OCI-LY1 (cell line): Measurements from ENCODE around the gene TNNT3.
"Not testable (repeated sequence)": the region's sequence is repeated elsewhere in the genome, so short reads cannot be mapped to it uniquely, and the experiment has no call there.

ENCODE experiments used
- EZH2 ChIP-seq: fragments of 200-600 bp; sonication (generic), shearing (Covaris generic); IDR thresholded peaks from 2 replicates; pipeline ENCODE4 v1.8.0; 2017; ENCODE audit warnings: borderline replicate concordance, mixed run types, mild to moderate bottlenecking, antibody characterized with exemption, low read length, moderate library complexity, mixed read lengths
- TF ChIP-seq, protein P1 (sequence below): fragments of 200-600 bp; sonication (generic), shearing (Covaris generic); IDR thresholded peaks from 2 replicates; pipeline ENCODE4 v1.5.1; 2017; ENCODE audit warnings: mild to moderate bottlenecking, antibody characterized with exemption, low read length, moderate library complexity, mixed read lengths

DNA sequence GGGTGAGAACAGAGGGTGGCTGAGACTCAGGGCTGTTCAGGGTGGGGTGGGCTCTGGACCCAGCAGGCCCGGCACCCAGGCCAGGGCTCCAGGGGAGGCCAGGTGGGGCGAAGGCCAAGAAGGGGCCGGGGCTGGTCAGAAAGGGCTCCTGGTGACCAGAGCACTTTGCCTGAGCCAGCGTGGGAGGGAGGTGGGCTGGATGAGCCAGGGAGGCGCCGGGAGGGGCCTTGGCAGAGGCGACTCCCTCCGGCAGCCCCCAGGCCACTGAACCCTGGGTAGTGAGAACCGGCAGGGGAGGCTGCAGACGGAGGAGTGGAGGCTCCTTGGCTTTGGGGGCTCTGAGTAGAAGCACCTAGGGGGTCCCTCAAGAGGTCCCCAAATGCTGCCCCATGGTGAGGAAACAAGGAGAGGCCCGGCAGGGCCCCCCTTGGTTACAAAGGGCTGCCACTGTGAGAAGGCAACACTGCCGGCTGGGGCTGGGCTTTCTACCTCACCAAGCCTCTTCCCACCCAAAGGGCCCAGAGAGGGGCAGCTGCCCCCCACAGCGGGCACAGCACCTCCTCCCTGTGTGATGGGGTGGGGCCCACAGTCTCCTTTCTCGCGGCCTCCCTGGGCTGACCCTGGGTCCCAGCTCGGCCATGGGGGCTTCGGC, 44.9 kb upstream of the TNNT3 start:
- TF ChIP-seq EZH2: not testable (repeated sequence)
- TF ChIP-seq, protein P1, sequence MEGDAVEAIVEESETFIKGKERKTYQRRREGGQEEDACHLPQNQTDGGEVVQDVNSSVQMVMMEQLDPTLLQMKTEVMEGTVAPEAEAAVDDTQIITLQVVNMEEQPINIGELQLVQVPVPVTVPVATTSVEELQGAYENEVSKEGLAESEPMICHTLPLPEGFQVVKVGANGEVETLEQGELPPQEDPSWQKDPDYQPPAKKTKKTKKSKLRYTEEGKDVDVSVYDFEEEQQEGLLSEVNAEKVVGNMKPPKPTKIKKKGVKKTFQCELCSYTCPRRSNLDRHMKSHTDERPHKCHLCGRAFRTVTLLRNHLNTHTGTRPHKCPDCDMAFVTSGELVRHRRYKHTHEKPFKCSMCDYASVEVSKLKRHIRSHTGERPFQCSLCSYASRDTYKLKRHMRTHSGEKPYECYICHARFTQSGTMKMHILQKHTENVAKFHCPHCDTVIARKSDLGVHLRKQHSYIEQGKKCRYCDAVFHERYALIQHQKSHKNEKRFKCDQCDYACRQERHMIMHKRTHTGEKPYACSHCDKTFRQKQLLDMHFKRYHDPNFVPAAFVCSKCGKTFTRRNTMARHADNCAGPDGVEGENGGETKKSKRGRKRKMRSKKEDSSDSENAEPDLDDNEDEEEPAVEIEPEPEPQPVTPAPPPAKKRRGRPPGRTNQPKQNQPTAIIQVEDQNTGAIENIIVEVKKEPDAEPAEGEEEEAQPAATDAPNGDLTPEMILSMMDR: not testable (repeated sequence)
